IMR-90 (cell line): ENCODE measurements around the gene ACSS1. TPM values are rescaled to one million over a fixed set of nuclear protein-coding genes. Genes with fewer than 3 reads are reported as not detected.

ENCODE experiments used
- ATAC-seq: fragments of 200-7000 bp; cut with Tn5 transposase; 2 replicates; pipeline ENCODE4 v1.9.1; 2020; ENCODE audit warnings: low read depth, mild to moderate bottlenecking, moderate library complexity
- BruUV-seq: library from RNA; stranded (reverse); fragments of 400-500 nt; replicated peaks from 2 replicates; lab custom pipeline; 2021; lab: Mats Ljungman, UMichigan
- CTCF ChIA-PET: fragments of 300-600 bp; formaldehyde crosslinking; extraction: SDS; loops from one replicate; lab custom pipeline; 2021; ENCODE audit warnings: antibody characterized with exemption; lab: Yijun Ruan, JAX
- POLR2A ChIA-PET: fragments of 300-600 bp; sonication (Branson Sonifier 250); formaldehyde crosslinking; loops from one replicate; lab custom pipeline; 2022; ENCODE audit warnings: antibody characterized with exemption; ENCODE audit not compliant: unreplicated experiment; lab: Charles Lee
- DNase-seq: peaks from one replicate; pipeline ENCODE4 v3.0.0; 2013
- H2AFZ ChIP-seq: replicated peaks from 2 replicates; pipeline ENCODE3; 2013; ENCODE audit warnings: low read length, mild to moderate bottlenecking; ENCODE audit not compliant: poor library complexity
- H2AK5ac ChIP-seq: 2 replicates; pipeline ENCODE4 v1.6.1; 2013; ENCODE audit warnings: low read depth, low read length, inconsistent platforms
- H2AK9ac ChIP-seq: replicated peaks from 2 replicates; pipeline ENCODE3; 2013; ENCODE audit warnings: mild to moderate bottlenecking, low read depth, low read length, moderate library complexity; ENCODE audit not compliant: poor library complexity
- H2BK120ac ChIP-seq: 2 replicates; pipeline ENCODE4 v1.6.1; 2013; ENCODE audit warnings: low read depth, low read length, inconsistent platforms
- H2BK15ac ChIP-seq: 3 replicates; pipeline ENCODE4 v1.6.1; 2013; ENCODE audit warnings: low read depth, low read length, inconsistent platforms
- H2BK20ac ChIP-seq: 2 replicates; pipeline ENCODE4 v1.6.1; 2013; ENCODE audit warnings: low read depth, mild to moderate bottlenecking, inconsistent platforms, low read length, moderate library complexity
- H2BK5ac ChIP-seq: 2 replicates; pipeline ENCODE4 v1.6.1; 2013; ENCODE audit warnings: mild to moderate bottlenecking, low read depth, low read length, inconsistent platforms; ENCODE audit not compliant: poor library complexity, severe bottlenecking
- H3K14ac ChIP-seq: replicated peaks from 2 replicates; pipeline ENCODE4 v1.6.1; 2013; ENCODE audit warnings: low read depth, low read length, inconsistent platforms
- H3K18ac ChIP-seq: 2 replicates; pipeline ENCODE4 v1.6.1; 2013; ENCODE audit warnings: low read depth, low read length, control low read depth
- H3K23ac ChIP-seq: 2 replicates; pipeline ENCODE4 v1.6.1; 2013; ENCODE audit warnings: low read depth, low read length, inconsistent platforms
- H3K27ac ChIP-seq: 2 replicates; pipeline ENCODE4 v1.5.1; 2013; ENCODE audit warnings: mild to moderate bottlenecking, control low read depth, low read length; ENCODE audit not compliant: insufficient read depth
- H3K27me3 ChIP-seq: 2 replicates; pipeline ENCODE4 v1.6.1; 2013; ENCODE audit warnings: low read length; ENCODE audit not compliant: control insufficient read depth, insufficient read depth
- H3K36me3 ChIP-seq: 2 replicates; pipeline ENCODE4 v1.6.1; 2013; ENCODE audit warnings: low read length, mixed read lengths; ENCODE audit not compliant: control insufficient read depth, insufficient read depth
- H3K4ac ChIP-seq: 2 replicates; pipeline ENCODE4 v1.6.1; 2013; ENCODE audit warnings: low read depth, low read length, inconsistent platforms
- H3K4me1 ChIP-seq: 2 replicates; pipeline ENCODE4 v1.6.1; 2013; ENCODE audit warnings: low read length, mixed read lengths; ENCODE audit not compliant: control insufficient read depth, insufficient read depth
- H3K4me2 ChIP-seq: 2 replicates; pipeline ENCODE4 v1.6.1; 2013; ENCODE audit warnings: low read depth, mild to moderate bottlenecking, control low read depth, low read length, moderate library complexity
- H3K4me3 ChIP-seq: 2 replicates; pipeline ENCODE4 v1.5.1; 2013; ENCODE audit warnings: low read depth, mild to moderate bottlenecking, control low read depth, low read length, moderate library complexity; ENCODE audit not compliant: insufficient read depth
- H3K56ac ChIP-seq: 2 replicates; pipeline ENCODE4 v1.6.1; 2013; ENCODE audit warnings: low read length, inconsistent platforms; ENCODE audit not compliant: insufficient read depth; ENCODE audit errors: extremely low read depth
- H3K79me1 ChIP-seq, 2 experiments: 2 replicates each; pipeline ENCODE4 v1.6.1; 2013; ENCODE audit warnings: low read length in 2 of 2, inconsistent platforms in 1 of 2, low read depth in 1 of 2
- H3K9ac ChIP-seq: 2 replicates; pipeline ENCODE4 v1.6.1; 2013; ENCODE audit warnings: low read depth, low read length, control low read depth
- H3K9me1 ChIP-seq: 2 replicates; pipeline ENCODE4 v1.6.1; 2013; ENCODE audit warnings: low read length, inconsistent platforms; ENCODE audit not compliant: insufficient read depth
- H3K9me3 ChIP-seq: 2 replicates; pipeline ENCODE4 v1.6.1; 2013; ENCODE audit warnings: low read length; ENCODE audit not compliant: control insufficient read depth, insufficient read depth
- H4K20me1 ChIP-seq: 2 replicates; pipeline ENCODE4 v1.6.1; 2013; ENCODE audit warnings: low read length, inconsistent platforms; ENCODE audit not compliant: insufficient read depth
- H4K5ac ChIP-seq: 2 replicates; pipeline ENCODE4 v1.6.1; 2013; ENCODE audit warnings: mild to moderate bottlenecking, low read depth, low read length, control low read depth
- H4K8ac ChIP-seq, 2 experiments: 2 replicates each; pipeline ENCODE4 v1.6.1; 2013; ENCODE audit warnings: low read depth in 2 of 2, low read length in 2 of 2, control low read depth in 1 of 2, inconsistent platforms in 1 of 2
- H4K91ac ChIP-seq: 2 replicates; pipeline ENCODE4 v1.6.1; 2013; ENCODE audit warnings: low read depth, low read length, inconsistent platforms; ENCODE audit not compliant: insufficient read depth
- BHLHE40 ChIP-seq: fragments of 150-350 bp; IDR thresholded peaks from 2 replicates; pipeline ENCODE4 v1.6.1; 2016; ENCODE audit warnings: mild to moderate bottlenecking, low read depth, low read length
- CEBPB ChIP-seq: IDR thresholded peaks from 2 replicates; pipeline ENCODE4 v1.6.1; 2012; ENCODE audit warnings: low read depth, low read length, improper control_type of control experiment
- CHD1 ChIP-seq: IDR thresholded peaks from 2 replicates; pipeline ENCODE4 v1.6.1; 2012; ENCODE audit warnings: low read depth, low read length, improper control_type of control experiment
- MXI1 ChIP-seq: IDR thresholded peaks from 2 replicates; pipeline ENCODE4 v1.6.1; 2012; ENCODE audit warnings: low read depth, mild to moderate bottlenecking, low read length, moderate library complexity, borderline replicate concordance
- NFE2L2 ChIP-seq: fragments of 150-350 bp; IDR thresholded peaks from 2 replicates; pipeline ENCODE4 v1.6.1; 2016; ENCODE audit warnings: low read depth, mild to moderate bottlenecking, low read length
- POLR2A ChIP-seq: IDR thresholded peaks from 2 replicates; pipeline ENCODE4 v1.6.1; 2012; ENCODE audit warnings: mild to moderate bottlenecking, low read depth, low read length
- RAD21 ChIP-seq: IDR thresholded peaks from 2 replicates; pipeline ENCODE4 v1.6.1; 2012; ENCODE audit warnings: low read length, improper control_type of control experiment
- RCOR1 ChIP-seq: IDR thresholded peaks from 2 replicates; pipeline ENCODE4 v1.6.1; 2012; ENCODE audit warnings: mild to moderate bottlenecking, low read length, improper control_type of control experiment; ENCODE audit not compliant: insufficient replicate concordance
- RFX5 ChIP-seq: IDR thresholded peaks from 2 replicates; pipeline ENCODE4 v1.8.0; 2012; ENCODE audit warnings: low read depth, mild to moderate bottlenecking, low read length, moderate library complexity
- WGBS, 2 experiments: methylation state at CpG; one replicate each; pipeline versions ENCODE4 v1.1.5 to v1.1.7; 2013; ENCODE audit warnings: missing lambda C conversion rate in 2 of 2; ENCODE audit not compliant: insufficient read length in 1 of 2; ENCODE audit errors: extremely low coverage in 2 of 2; 5-methylcytosine and 5-hydroxymethylcytosine counted together
- dilution Hi-C: fragments of 300-500 bp; cut with HindIII; formaldehyde crosslinking; loops from one replicate; pipeline ENCODE4 v1.14.3; 2018; ENCODE audit warnings: low sequenced_read_pairs; ENCODE audit not compliant: unreplicated experiment
- in situ Hi-C: fragments of 300-500 bp; cut with MboI; formaldehyde crosslinking; loops from 3 replicates; pipeline ENCODE4 v1.14.3; 2019; ENCODE audit warnings: low sequenced_read_pairs, inconsistent platforms, mixed read lengths
- intact Hi-C: fragments of 100-400 bp; cut with micrococcal nuclease; formaldehyde crosslinking; loops from 2 replicates; pipeline ENCODE4 v1.10.0; 2022
- polyA plus RNA-seq, 3 experiments: library from polyadenylated mRNA; depleted of rRNA; stranded (reverse); fragments of >200 nt; gene quantifications; 2 replicates each; pipeline ENCODE4 v1.2.3, GENCODE V29; 2012; ENCODE audit warnings: low replicate concordance in 1 of 3
- total RNA-seq: library from RNA; depleted of rRNA; stranded (reverse); fragments of >200 nt; gene quantifications from 2 replicates; pipeline ENCODE4 v1.2.3, GENCODE V29; 2012
- TF ChIP-seq, protein P1 (sequence below): fragments of 150-350 bp; IDR thresholded peaks from 2 replicates; pipeline ENCODE4 v1.6.1; 2017; ENCODE audit warnings: mild to moderate bottlenecking, antibody characterized with exemption, low read length, low read depth
- TF ChIP-seq, protein P2 (sequence below): fragments of 150-350 bp; IDR thresholded peaks from 2 replicates; pipeline ENCODE4 v1.6.1; 2016; ENCODE audit warnings: low read depth, mild to moderate bottlenecking, low read length, moderate library complexity, borderline replicate concordance
- TF ChIP-seq, protein P3 (sequence below): conservative IDR thresholded peaks from 2 replicates; pipeline ENCODE4 v1.5.1; 2012; ENCODE audit warnings: mild to moderate bottlenecking, low read depth, low read length, improper control_type of control experiment

ACSS1 gene
- total and polyA plus RNA-seq, 2 of the 4 experiments (the other 2 are of a cell fraction), result 0.72 to 1.2 TPM

DNA sequence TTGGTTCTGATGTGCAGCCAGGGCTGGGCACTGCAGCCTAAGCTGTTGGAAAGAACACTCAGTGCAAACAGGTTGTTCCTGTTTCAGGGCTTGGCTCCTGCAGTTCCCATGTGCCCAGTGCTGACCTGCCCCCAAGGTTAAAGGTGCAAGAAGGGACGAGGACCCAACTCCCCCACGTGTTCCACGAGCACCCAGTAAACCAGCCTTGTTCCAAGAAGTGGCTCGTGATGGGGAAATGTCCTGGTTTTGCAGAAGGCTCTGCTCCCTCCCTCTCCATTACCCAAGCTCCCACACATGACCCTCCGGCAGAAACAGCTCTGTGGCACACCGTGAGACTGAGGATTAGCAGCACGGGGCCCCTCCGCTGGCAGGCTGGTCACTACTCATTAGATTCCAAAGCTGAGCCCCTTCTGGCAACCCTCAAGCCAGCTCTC lies 9.4 kb downstream of the ACSS1 start (continued):
- TF ChIP-seq, protein P1, sequence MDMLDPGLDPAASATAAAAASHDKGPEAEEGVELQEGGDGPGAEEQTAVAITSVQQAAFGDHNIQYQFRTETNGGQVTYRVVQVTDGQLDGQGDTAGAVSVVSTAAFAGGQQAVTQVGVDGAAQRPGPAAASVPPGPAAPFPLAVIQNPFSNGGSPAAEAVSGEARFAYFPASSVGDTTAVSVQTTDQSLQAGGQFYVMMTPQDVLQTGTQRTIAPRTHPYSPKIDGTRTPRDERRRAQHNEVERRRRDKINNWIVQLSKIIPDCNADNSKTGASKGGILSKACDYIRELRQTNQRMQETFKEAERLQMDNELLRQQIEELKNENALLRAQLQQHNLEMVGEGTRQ, result no peak
- no peak for TF ChIP-seq BHLHE40
- no peak for TF ChIP-seq RCOR1

DNA sequence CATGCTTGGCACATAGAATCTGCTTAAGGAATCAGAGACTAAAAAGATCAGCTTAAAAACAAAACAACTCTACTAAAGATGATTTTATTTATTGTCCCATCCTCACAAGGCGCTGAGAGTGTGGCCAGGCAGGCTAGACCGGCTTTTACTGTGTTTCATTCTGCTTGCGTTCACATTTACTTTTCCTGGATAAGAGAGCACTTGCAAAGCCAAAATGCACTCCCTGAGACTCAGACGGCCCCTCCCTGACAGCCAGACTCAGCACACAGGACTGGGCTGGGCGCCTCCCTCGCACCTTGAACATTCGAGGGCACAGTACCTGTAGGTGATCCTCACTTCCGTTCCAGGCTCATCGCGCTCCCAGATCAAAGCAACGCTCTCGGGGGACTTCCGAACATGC lies 10.2 kb downstream of the ACSS1 start:
- Histone ChIP-seq H2AFZ (no peak overlapping the region), H3K27ac (no peak overlapping the region), H4K20me1 (0 out of 2 replicates have a peak, but pooled peaks cover 7% of the 10 kb centered on the region), H3K27me3 (peaks cover 36% of the 10 kb centered on the region; the same call in 1 of the 2 replicates), H2BK15ac (no peak overlapping the region), H2AK9ac (no peak overlapping the region), H3K23ac (no peak overlapping the region), H3K36me3 (no peaks in the 10 kb centered on the region), H3K9me3 (no peaks in the 10 kb centered on the region), H4K5ac (no peak overlapping the region), H3K14ac (no peak overlapping the region), H3K56ac (no peak overlapping the region), H3K79me1 (no peaks in the 10 kb centered on the region), H3K9ac (no peak overlapping the region), H3K9me1 (peaks cover 2% of the 10 kb centered on the region; the same call in 1 of the 2 replicates), H4K91ac (no peak overlapping the region), H3K18ac (no peak overlapping the region), H3K4ac (no peak overlapping the region), H4K8ac (no peak overlapping the region), H3K4me1 (no peaks in the 10 kb centered on the region), H2BK120ac (no peak overlapping the region), H2BK5ac (no peak overlapping the region), H2AK5ac (no peak overlapping the region), H3K4me2 (no peak overlapping the region), H2BK20ac (no peak overlapping the region), H3K4me3 (no peak overlapping the region)
- CTCF ChIA-PET, result no interaction called here
- POLR2A ChIA-PET, result no interaction called here
- WGBS, 2 experiments, result 86% methylated on average over 11 of the region's 13 CpGs; no CpG with 5 or more reads in 1 of the 2 experiments
- in situ Hi-C loops (no loop called here), intact Hi-C loops (no loop called here), dilution Hi-C loops (no loop called here)
- no peak for DNase-seq
- no TSS peak for BruUV-seq
- ATAC-seq, result no peak
- TF ChIP-seq RFX5 (no peak), NFE2L2 (no peak), BHLHE40 (no peak), RAD21 (no peak), CHD1 (no peak), RCOR1 (no peak), POLR2A (no peak), CEBPB (no peak), MXI1 (no peak)
- TF ChIP-seq, protein P2, sequence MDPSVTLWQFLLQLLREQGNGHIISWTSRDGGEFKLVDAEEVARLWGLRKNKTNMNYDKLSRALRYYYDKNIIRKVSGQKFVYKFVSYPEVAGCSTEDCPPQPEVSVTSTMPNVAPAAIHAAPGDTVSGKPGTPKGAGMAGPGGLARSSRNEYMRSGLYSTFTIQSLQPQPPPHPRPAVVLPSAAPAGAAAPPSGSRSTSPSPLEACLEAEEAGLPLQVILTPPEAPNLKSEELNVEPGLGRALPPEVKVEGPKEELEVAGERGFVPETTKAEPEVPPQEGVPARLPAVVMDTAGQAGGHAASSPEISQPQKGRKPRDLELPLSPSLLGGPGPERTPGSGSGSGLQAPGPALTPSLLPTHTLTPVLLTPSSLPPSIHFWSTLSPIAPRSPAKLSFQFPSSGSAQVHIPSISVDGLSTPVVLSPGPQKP, result no peak
- TF ChIP-seq, protein P1, result no peak
- TF ChIP-seq, protein P3, sequence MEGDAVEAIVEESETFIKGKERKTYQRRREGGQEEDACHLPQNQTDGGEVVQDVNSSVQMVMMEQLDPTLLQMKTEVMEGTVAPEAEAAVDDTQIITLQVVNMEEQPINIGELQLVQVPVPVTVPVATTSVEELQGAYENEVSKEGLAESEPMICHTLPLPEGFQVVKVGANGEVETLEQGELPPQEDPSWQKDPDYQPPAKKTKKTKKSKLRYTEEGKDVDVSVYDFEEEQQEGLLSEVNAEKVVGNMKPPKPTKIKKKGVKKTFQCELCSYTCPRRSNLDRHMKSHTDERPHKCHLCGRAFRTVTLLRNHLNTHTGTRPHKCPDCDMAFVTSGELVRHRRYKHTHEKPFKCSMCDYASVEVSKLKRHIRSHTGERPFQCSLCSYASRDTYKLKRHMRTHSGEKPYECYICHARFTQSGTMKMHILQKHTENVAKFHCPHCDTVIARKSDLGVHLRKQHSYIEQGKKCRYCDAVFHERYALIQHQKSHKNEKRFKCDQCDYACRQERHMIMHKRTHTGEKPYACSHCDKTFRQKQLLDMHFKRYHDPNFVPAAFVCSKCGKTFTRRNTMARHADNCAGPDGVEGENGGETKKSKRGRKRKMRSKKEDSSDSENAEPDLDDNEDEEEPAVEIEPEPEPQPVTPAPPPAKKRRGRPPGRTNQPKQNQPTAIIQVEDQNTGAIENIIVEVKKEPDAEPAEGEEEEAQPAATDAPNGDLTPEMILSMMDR, result no peak
